Panc1 (cell line): ENCODE results near the gene SLC6A13.

Experiments used
- POLR2AphosphoS5 ChIP-seq: IDR thresholded peaks from 2 replicates; pipeline ENCODE4 v1.6.1; 2012; ENCODE audit warnings: mild to moderate bottlenecking, low read depth, low read length, moderate library complexity
- SIN3A ChIP-seq: IDR thresholded peaks from 2 replicates; pipeline ENCODE4 v1.6.1; 2012; ENCODE audit warnings: low read depth, mild to moderate bottlenecking, low read length, moderate library complexity, borderline replicate concordance; ENCODE audit not compliant: insufficient read depth
- TF ChIP-seq, protein P1 (sequence below): fragments of 450-650 bp; IDR thresholded peaks from 2 replicates; pipeline ENCODE4 v1.5.1; 2017; ENCODE audit warnings: mild to moderate bottlenecking

DNA sequence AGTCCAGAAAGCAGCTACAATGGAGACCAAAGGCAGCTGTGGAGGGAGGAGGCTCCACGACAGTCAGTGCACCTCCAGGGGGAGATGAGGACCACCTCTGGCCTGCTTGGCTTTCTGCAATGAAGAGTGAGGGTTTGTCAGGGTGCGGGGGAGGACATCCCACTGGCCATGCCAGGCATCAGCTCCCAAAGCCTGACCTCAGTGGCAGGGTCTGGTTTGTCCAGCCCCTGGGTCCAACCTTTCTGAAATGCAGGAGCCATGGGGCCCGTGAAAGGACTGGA is 83.9 kb downstream of the SLC6A13 start:
- TF ChIP-seq, protein P1, sequence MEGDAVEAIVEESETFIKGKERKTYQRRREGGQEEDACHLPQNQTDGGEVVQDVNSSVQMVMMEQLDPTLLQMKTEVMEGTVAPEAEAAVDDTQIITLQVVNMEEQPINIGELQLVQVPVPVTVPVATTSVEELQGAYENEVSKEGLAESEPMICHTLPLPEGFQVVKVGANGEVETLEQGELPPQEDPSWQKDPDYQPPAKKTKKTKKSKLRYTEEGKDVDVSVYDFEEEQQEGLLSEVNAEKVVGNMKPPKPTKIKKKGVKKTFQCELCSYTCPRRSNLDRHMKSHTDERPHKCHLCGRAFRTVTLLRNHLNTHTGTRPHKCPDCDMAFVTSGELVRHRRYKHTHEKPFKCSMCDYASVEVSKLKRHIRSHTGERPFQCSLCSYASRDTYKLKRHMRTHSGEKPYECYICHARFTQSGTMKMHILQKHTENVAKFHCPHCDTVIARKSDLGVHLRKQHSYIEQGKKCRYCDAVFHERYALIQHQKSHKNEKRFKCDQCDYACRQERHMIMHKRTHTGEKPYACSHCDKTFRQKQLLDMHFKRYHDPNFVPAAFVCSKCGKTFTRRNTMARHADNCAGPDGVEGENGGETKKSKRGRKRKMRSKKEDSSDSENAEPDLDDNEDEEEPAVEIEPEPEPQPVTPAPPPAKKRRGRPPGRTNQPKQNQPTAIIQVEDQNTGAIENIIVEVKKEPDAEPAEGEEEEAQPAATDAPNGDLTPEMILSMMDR: no peak
- no peak for TF ChIP-seq POLR2AphosphoS5
- no peak for TF ChIP-seq SIN3A
